WI38 (cell line): ENCODE data around the gene RALGPS2.

Source experiments
- H3K4me3 ChIP-seq: 2 replicates; pipeline ENCODE4 v1.5.1; 2011; ENCODE audit warnings: low read depth, mild to moderate bottlenecking, control low read depth, low read length
- CTCF ChIP-seq: IDR thresholded peaks from 2 replicates; pipeline ENCODE4 v1.5.1; 2012; ENCODE audit warnings: low read depth, mild to moderate bottlenecking, control low read depth, low read length

RALGPS2 gene

GRCh38 chr1:178774263-178774662 lies 49.2 kb downstream of the RALGPS2 start:
- TF ChIP-seq CTCF: no peak
- H3K4me3 ChIP-seq: no peak overlapping the region

- H3K4me3 ChIP-seq: no peak overlapping the region
- TF ChIP-seq CTCF: no peak
Measured at GRCh38 chr1:178776553-178776952, 51.5 kb downstream of the RALGPS2 start.

- H3K4me3 ChIP-seq: no peak overlapping the region
- no peak for TF ChIP-seq CTCF
Measured at GRCh38 chr1:178781533-178782330, 56.7 kb downstream of the RALGPS2 start.

GRCh38 chr1:178784131-178784536 lies 59.1 kb downstream of the RALGPS2 start:
- no peak for TF ChIP-seq CTCF
- no peak overlapping the region for H3K4me3 ChIP-seq

- H3K4me3 ChIP-seq: no peak overlapping the region
- no peak for TF ChIP-seq CTCF
Measured at GRCh38 chr1:178792394-178792793, 67.3 kb downstream of the RALGPS2 start.

GRCh38 chr1:178796013-178796412 lies 71.0 kb downstream of the RALGPS2 start:
- TF ChIP-seq CTCF: no peak
- H3K4me3 ChIP-seq: no peak overlapping the region

GRCh38 chr1:178797590-178797989 lies 72.5 kb downstream of the RALGPS2 start:
- no peak for TF ChIP-seq CTCF

More at GRCh38 chr1:178797590-178797989, 72.5 kb downstream of the RALGPS2 start:
- no peak overlapping the region for H3K4me3 ChIP-seq
